ENCODE measurements around the gene COG6.

- TF ChIP-seq, protein P1, sequence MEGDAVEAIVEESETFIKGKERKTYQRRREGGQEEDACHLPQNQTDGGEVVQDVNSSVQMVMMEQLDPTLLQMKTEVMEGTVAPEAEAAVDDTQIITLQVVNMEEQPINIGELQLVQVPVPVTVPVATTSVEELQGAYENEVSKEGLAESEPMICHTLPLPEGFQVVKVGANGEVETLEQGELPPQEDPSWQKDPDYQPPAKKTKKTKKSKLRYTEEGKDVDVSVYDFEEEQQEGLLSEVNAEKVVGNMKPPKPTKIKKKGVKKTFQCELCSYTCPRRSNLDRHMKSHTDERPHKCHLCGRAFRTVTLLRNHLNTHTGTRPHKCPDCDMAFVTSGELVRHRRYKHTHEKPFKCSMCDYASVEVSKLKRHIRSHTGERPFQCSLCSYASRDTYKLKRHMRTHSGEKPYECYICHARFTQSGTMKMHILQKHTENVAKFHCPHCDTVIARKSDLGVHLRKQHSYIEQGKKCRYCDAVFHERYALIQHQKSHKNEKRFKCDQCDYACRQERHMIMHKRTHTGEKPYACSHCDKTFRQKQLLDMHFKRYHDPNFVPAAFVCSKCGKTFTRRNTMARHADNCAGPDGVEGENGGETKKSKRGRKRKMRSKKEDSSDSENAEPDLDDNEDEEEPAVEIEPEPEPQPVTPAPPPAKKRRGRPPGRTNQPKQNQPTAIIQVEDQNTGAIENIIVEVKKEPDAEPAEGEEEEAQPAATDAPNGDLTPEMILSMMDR (conservative IDR thresholded peaks at IDR 0.05; ENCODE audit: low read length): no peak
- no peak for TF ChIP-seq EZH2phosphoT487 (IDR thresholded peaks at IDR 0.05; ENCODE audit: borderline replicate concordance, low read depth, low read length)
Measured at GRCh38 chr13:39773833-39774232, 118.4 kb downstream of the COG6 start.
